ENCODE data around the gene SULF2. TPM values are rescaled to one million over a fixed set of nuclear protein-coding genes. Genes with fewer than 3 reads are reported as not detected.

The SULF2 gene
- total RNA-seq, 1 donor from 2014 or later, result 0.20 TPM

GRCh38 chr20:47670913-47671312 lies 114.4 kb downstream of the SULF2 start:
- no peak for DNase-seq
- TF ChIP-seq, protein P1, sequence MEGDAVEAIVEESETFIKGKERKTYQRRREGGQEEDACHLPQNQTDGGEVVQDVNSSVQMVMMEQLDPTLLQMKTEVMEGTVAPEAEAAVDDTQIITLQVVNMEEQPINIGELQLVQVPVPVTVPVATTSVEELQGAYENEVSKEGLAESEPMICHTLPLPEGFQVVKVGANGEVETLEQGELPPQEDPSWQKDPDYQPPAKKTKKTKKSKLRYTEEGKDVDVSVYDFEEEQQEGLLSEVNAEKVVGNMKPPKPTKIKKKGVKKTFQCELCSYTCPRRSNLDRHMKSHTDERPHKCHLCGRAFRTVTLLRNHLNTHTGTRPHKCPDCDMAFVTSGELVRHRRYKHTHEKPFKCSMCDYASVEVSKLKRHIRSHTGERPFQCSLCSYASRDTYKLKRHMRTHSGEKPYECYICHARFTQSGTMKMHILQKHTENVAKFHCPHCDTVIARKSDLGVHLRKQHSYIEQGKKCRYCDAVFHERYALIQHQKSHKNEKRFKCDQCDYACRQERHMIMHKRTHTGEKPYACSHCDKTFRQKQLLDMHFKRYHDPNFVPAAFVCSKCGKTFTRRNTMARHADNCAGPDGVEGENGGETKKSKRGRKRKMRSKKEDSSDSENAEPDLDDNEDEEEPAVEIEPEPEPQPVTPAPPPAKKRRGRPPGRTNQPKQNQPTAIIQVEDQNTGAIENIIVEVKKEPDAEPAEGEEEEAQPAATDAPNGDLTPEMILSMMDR (IDR thresholded peaks at IDR 0.05), result no peak
- POLR2A ChIA-PET, result no interaction called here
- Mint-ChIP-seq H3K36me3 (ENCODE audit: low read depth) (peaks cover 2% of the 10 kb centered on the region), H3K4me3 (no peak overlapping the region), H3K9me3 (no peaks in the 10 kb centered on the region), H3K27me3 (peaks cover 3% of the 10 kb centered on the region), H3K4me1 (no peaks in the 10 kb centered on the region), H3K27ac (no peak overlapping the region)
- intact Hi-C loops (cut with micrococcal nuclease), result no loop called here
- ATAC-seq (ENCODE audit: low read depth), result no peak
- CTCF ChIA-PET, result interaction anchor here (1.1 kb wide), 1 partner anchor 950 kb away, joined by 3 read pairs; no protein-coding TSS in a partner anchor

- DNase-seq (no peak), ATAC-seq (ENCODE audit: low read depth) (no peak)
- ChIA-PET CTCF (interaction anchor here (1.1 to 1.3 kb wide), 2 partner anchors 8 to 950 kb away, joined by 3 to 4 read pairs; no protein-coding TSS in a partner anchor), POLR2A (no interaction called here)
- Mint-ChIP-seq H3K4me1 (no peaks in the 10 kb centered on the region), H3K4me3 (no peak overlapping the region), H3K36me3 (ENCODE audit: low read depth) (peaks cover 2% of the 10 kb centered on the region), H3K27me3 (peaks cover 3% of the 10 kb centered on the region), H3K27ac (no peak overlapping the region), H3K9me3 (no peaks in the 10 kb centered on the region)
- TF ChIP-seq, protein P1 (IDR thresholded peaks at IDR 0.05), result no peak
- intact Hi-C loops (cut with micrococcal nuclease), result no loop called here
Observed at GRCh38 chr20:47669927-47670890, 115.1 kb downstream of the SULF2 start.

DNA sequence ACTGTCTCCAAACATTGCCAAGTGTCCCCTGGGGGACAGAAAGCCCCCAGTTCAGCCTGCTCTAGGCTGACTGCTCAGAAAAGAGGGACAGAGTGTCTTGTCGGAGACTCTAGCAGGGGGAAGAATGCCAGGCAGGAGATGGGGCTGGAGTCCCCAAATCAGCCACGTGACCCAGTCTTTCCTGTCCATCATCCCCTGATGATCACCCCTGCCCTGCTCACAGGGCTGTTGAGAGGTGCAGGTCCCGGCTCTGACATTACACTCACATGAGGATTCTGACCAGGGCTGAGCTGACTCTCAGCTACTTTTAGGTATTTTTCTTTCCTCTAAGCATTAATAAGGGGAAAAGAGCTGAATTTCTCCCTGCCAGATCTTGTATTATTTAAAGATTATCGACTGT lies 115.8 kb downstream of the SULF2 start:
- no peak overlapping the region for H3K27ac Mint-ChIP-seq
- intact Hi-C loops (cut with micrococcal nuclease), result no loop called here
- no peak for ATAC-seq (ENCODE audit: low read depth)
- H3K27me3 Mint-ChIP-seq, result peaks cover 3% of the 10 kb centered on the region
- CTCF ChIA-PET, result interaction anchor here (1.3 kb wide), 1 partner anchor 8 kb away, joined by 4 read pairs; no protein-coding TSS in a partner anchor
- TF ChIP-seq, protein P1 (IDR thresholded peaks at IDR 0.05), result no peak
- H3K4me3 Mint-ChIP-seq, result no peak overlapping the region
- peaks cover under 1% of the 10 kb centered on the region for H3K4me1 Mint-ChIP-seq
- no peak for DNase-seq
- no peaks in the 10 kb centered on the region for H3K9me3 Mint-ChIP-seq
- peaks cover 2% of the 10 kb centered on the region for H3K36me3 Mint-ChIP-seq (ENCODE audit: low read depth)
- POLR2A ChIA-PET, result no interaction called here

- TF ChIP-seq, protein P1 (IDR thresholded peaks at IDR 0.05), result no peak
- Mint-ChIP-seq H3K27me3 (peaks cover 3% of the 10 kb centered on the region), H3K9me3 (no peaks in the 10 kb centered on the region), H3K27ac (no peak overlapping the region), H3K36me3 (ENCODE audit: low read depth) (peaks cover 2% of the 10 kb centered on the region), H3K4me3 (no peak overlapping the region), H3K4me1 (peaks cover 2% of the 10 kb centered on the region)
- ATAC-seq (ENCODE audit: low read depth), result no peak
- ChIA-PET POLR2A (no interaction called here), CTCF (interaction anchor here (1.3 kb wide), 1 partner anchor 9 kb away, joined by 4 read pairs; no protein-coding TSS in a partner anchor)
- no peak for DNase-seq
- intact Hi-C loops (cut with micrococcal nuclease), result no loop called here
Observed at GRCh38 chr20:47669152-47669425, 116.2 kb downstream of the SULF2 start.

- TF ChIP-seq, protein P1 (IDR thresholded peaks at IDR 0.05), result no peak
- peaks cover 4% of the 10 kb centered on the region for H3K4me1 Mint-ChIP-seq
- DNase-seq, result no peak
- CTCF ChIA-PET, result no interaction called here
- intact Hi-C loops (cut with micrococcal nuclease), result no loop called here
- POLR2A ChIA-PET, result interaction anchor here (1.4 kb wide), 1 partner anchor 9 kb away, joined by 6 read pairs; no protein-coding TSS in a partner anchor
- no peaks in the 10 kb centered on the region for H3K9me3 Mint-ChIP-seq
- peaks cover 2% of the 10 kb centered on the region for H3K36me3 Mint-ChIP-seq (ENCODE audit: low read depth)
- no peak for ATAC-seq (ENCODE audit: low read depth)
- peaks cover 3% of the 10 kb centered on the region for H3K27me3 Mint-ChIP-seq
- no peak overlapping the region for H3K4me3 Mint-ChIP-seq
- H3K27ac Mint-ChIP-seq, result no peak overlapping the region
Observed at GRCh38 chr20:47668313-47669151, 116.7 kb downstream of the SULF2 start.
